Colonic mucosa (tissue), 4 donors: ENCODE results near the gene ZNF750. TPM values are rescaled to one million over a fixed set of nuclear protein-coding genes. Genes with fewer than 3 reads are reported as not detected.

Experiments used
- DNase-seq: peaks from one replicate; pipeline ENCODE4 v3.0.0-alpha.2; 2020
- H3K27ac ChIP-seq: fragments of 200-600 bp; one replicate; pipeline ENCODE4 v1.8.0; 2021
- H3K27me3 ChIP-seq: fragments of 200-600 bp; one replicate; pipeline ENCODE4 v1.8.0; 2021
- H3K36me3 ChIP-seq: fragments of 200-600 bp; one replicate; pipeline ENCODE4 v1.8.0; 2021
- H3K4me1 ChIP-seq: fragments of 200-600 bp; one replicate; pipeline ENCODE4 v1.8.0; 2021; ENCODE audit warnings: mild to moderate bottlenecking
- H3K4me3 ChIP-seq: fragments of 200-600 bp; one replicate; pipeline ENCODE4 v1.8.0; 2021
- H3K9ac ChIP-seq, 2 donors: one replicate each; pipeline ENCODE4 v1.7.0; 2013; ENCODE audit warnings: control low read depth in 2 of 2, low read depth in 2 of 2, low read length in 2 of 2
- H3K9me3 ChIP-seq: fragments of 200-600 bp; one replicate; pipeline ENCODE4 v1.8.0; 2021
- intact Hi-C: fragments of 100-400 bp; cut with DNase I; formaldehyde crosslinking; loops from one replicate; pipeline ENCODE4 v1.14.1; 2022
- total RNA-seq, 2 donors: library from RNA; stranded (reverse); fragmentation: NEBNext Ultra II Directional in 1 of 2; extraction: Animal tissue kit (Norgen Biotek cat#: 25700) in 1 of 2; gene quantifications; one replicate each; pipeline ENCODE4 v1.2.1, GENCODE V29; 2021
- TF ChIP-seq, protein P1 (sequence below): fragments of 200-600 bp; IDR thresholded peaks from one replicate; pipeline ENCODE4 v1.8.0; 2022; ENCODE audit warnings: antibody characterized with exemption, mild to moderate bottlenecking
- donor health status: healthy.
- donor health status: DM: no; HTN: no; CAD: no.
- donor health status: DM: no; HTN: no; CAD: no.

ZNF750 gene
- total RNA-seq, 2 donors from 2014 or later, result not detected

DNA sequence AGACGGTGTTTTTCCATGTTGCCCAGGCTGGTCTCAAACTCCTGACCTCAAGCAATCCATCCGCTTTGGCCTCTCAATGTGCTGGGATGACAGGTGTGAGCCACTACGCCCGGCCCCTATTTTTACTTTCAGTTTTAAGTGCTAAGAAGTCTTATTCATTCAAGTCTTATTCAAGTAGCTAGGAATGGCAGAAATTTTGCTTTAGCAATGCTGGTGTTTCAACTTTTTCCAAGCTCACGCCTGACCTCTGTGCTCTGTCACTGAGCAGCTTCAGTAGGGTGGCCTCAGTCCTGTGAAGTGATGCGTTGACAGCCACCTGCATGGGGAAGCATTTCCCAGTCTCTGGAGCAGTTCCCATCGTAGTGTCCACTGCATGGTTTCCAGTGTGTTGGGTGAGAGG lies 12.9 kb downstream of the ZNF750 start:
- TF ChIP-seq, protein P1, sequence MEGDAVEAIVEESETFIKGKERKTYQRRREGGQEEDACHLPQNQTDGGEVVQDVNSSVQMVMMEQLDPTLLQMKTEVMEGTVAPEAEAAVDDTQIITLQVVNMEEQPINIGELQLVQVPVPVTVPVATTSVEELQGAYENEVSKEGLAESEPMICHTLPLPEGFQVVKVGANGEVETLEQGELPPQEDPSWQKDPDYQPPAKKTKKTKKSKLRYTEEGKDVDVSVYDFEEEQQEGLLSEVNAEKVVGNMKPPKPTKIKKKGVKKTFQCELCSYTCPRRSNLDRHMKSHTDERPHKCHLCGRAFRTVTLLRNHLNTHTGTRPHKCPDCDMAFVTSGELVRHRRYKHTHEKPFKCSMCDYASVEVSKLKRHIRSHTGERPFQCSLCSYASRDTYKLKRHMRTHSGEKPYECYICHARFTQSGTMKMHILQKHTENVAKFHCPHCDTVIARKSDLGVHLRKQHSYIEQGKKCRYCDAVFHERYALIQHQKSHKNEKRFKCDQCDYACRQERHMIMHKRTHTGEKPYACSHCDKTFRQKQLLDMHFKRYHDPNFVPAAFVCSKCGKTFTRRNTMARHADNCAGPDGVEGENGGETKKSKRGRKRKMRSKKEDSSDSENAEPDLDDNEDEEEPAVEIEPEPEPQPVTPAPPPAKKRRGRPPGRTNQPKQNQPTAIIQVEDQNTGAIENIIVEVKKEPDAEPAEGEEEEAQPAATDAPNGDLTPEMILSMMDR, result no peak
- no peaks in the 10 kb centered on the region for H3K27me3 ChIP-seq
- no peaks in the 10 kb centered on the region for H3K9me3 ChIP-seq
- no peaks in the 10 kb centered on the region for H3K4me1 ChIP-seq
- no peaks in the 10 kb centered on the region for H3K36me3 ChIP-seq
- intact Hi-C loops, result no loop called here
- no peak for DNase-seq
- H3K4me3 ChIP-seq, result no peak overlapping the region
- H3K27ac ChIP-seq, result no peak overlapping the region
- H3K9ac ChIP-seq, result no peak overlapping the region

DNA sequence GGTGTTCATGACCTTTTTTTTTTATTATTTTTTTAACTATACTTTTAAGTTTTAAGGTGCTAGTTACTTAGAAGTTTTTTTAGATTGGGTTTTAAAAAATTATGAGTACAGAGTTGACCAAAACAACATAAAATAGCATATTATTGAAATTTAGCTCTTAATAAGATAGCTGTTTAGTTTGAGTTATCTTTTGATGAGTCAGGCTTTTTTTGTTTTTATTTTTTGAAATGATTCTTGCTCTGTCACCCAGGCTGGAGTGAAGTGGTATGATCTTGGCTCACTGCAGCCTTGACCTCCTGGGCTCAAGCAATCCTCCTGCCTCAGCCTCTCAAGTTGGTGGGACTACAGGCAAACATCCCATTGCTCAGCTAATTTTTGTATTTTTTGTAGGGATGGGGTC lies 13.6 kb downstream of the ZNF750 start:
- no peak for DNase-seq
- TF ChIP-seq, protein P1, result no peak
- H3K4me3 ChIP-seq, result no peak overlapping the region
- H3K36me3 ChIP-seq, result no peaks in the 10 kb centered on the region
- H3K27ac ChIP-seq, result no peak overlapping the region
- no peak overlapping the region for H3K9ac ChIP-seq
- H3K9me3 ChIP-seq, result no peaks in the 10 kb centered on the region
- intact Hi-C loops, result no loop called here
- H3K4me1 ChIP-seq, result no peaks in the 10 kb centered on the region
- no peaks in the 10 kb centered on the region for H3K27me3 ChIP-seq

DNA sequence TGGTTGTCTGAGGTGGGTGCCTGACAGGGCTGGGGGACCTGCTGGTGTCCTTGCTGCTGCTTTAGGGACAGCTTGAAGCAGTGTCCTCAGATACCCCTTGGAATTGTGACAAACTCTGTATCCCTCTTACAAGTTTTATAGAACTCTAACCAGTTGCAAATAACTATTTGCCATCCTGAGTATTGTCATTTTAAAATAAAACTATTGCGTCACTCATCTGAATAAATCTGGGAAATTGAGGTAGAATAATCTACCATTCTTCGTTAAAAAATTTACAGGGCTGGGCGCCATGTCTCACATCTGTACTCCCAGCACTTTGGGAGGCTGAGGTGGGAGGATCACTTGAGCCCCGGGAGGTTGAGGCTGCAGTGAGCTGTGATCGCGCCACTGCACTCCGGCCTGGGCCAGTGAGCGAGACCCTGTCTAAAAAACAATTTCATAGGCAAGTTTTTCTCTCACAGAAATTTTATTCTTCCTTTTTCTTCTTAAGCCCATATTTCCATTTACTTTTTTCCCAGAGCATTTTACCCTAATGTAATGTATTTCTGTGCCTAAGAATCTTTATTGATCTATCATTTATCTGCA lies 14.2 kb downstream of the ZNF750 start:
- intact Hi-C loops, result no loop called here
- Histone ChIP-seq H3K9me3 (no peaks in the 10 kb centered on the region), H3K4me3 (no peak overlapping the region), H3K27me3 (no peaks in the 10 kb centered on the region), H3K9ac (no peak overlapping the region), H3K27ac (no peak overlapping the region), H3K36me3 (no peaks in the 10 kb centered on the region), H3K4me1 (no peaks in the 10 kb centered on the region)
- DNase-seq, result no peak
- TF ChIP-seq, protein P1, result no peak

DNA sequence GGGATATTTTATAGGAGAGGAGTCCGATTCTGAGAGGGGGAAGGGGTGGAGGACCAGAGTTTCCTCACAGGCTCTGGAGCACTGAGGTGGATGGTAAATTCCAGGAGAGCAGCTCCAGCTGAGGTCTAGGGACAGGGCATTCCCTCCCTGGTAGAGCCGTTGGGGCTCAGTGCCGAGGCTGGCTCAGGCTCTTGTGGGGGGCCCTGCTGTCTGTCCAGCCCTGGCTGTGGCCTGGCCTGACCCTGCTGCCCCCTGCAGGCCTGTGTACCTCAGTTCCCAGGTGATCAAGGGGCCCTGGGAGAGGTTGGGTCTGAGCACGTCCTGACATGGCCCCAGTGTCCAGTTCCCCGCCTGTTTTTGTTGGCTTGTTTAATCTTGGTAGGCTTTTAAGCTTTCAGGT lies 16.8 kb downstream of the ZNF750 start:
- H3K27ac ChIP-seq, result no peak overlapping the region
- no peak overlapping the region for H3K9ac ChIP-seq
- no peaks in the 10 kb centered on the region for H3K36me3 ChIP-seq
- DNase-seq, result no peak
- intact Hi-C loops, result no loop called here
- no peaks in the 10 kb centered on the region for H3K9me3 ChIP-seq
- no peaks in the 10 kb centered on the region for H3K4me1 ChIP-seq
- TF ChIP-seq, protein P1, result no peak
- no peak overlapping the region for H3K4me3 ChIP-seq
- no peaks in the 10 kb centered on the region for H3K27me3 ChIP-seq

DNA sequence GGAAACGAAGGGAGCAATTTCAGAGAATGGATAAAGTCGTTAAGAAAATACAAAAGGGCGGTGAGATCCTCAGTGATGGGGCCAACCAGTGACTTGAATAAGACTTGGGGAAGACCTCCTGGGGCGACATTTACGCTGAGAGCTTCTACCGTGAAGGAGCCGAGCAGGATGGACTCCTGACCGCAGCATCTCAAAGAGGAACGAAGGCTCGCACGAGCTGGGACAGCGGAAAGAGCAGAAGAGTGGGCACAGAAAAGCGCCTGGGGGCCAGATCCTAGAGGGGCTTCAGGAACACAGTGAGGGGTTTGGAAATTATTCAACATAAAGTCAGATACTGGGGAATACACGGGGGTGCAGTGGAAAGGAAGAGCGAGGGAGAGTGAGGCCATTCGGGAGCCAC lies 17.5 kb downstream of the ZNF750 start:
- no peaks in the 10 kb centered on the region for H3K9me3 ChIP-seq
- no peaks in the 10 kb centered on the region for H3K36me3 ChIP-seq
- no peaks in the 10 kb centered on the region for H3K27me3 ChIP-seq
- intact Hi-C loops, result no loop called here
- TF ChIP-seq, protein P1, result no peak
- no peaks in the 10 kb centered on the region for H3K4me1 ChIP-seq
- no peak for DNase-seq
- H3K27ac ChIP-seq, result no peak overlapping the region
- no peak overlapping the region for H3K4me3 ChIP-seq
- no peak overlapping the region for H3K9ac ChIP-seq
